ENCODE measurements around the gene ZNF621. TPM values are rescaled to one million over a fixed set of nuclear protein-coding genes. Genes with fewer than 3 reads are reported as not detected.

ZNF621 gene
- total and polyA plus RNA-seq, 9 of the 15 experiments (the other 6 are each of a cell fraction or from before 2014, with no cell fraction given): 4.7 to 28.9 (median 20.6) TPM

GRCh38 chr3:40518848-40519247, 5.9 kb upstream of the ZNF621 start:
- DNase-seq (ENCODE audit: extremely low read depth in 1 of 4, low spot score in 3 of 4) (no peak), ATAC-seq (no peak), FAIRE-seq (no peak)
- in situ Hi-C loops (cut with MboI): no loop called here
- CTCF ChIA-PET (ENCODE audit: low intra/inter-chr PET ratio): no interaction called here
- Histone ChIP-seq H2AFZ (ENCODE audit: low read depth, low read length) (no peak overlapping the region), H3K27me3 (ENCODE audit: control insufficient read depth in 2 of 2, insufficient read depth in 2 of 2, low read length in 2 of 2) (no peaks in the 10 kb centered on the region), H3K9me3 (replicated peaks; ENCODE audit: control insufficient read depth, insufficient read depth, low read depth, low read length) (no peaks in the 10 kb centered on the region), H3K4me1 (replicated peaks in 1 of 2; ENCODE audit: control insufficient read depth in 2 of 2, insufficient read depth in 2 of 2, low read length in 2 of 2) (peaks cover 0 to 1% of the 10 kb centered on the region in 2 experiments; a peak in 1 of 5 replicates), H3K4me3 (no peak overlapping the region), H3K9me1 (ENCODE audit: control insufficient read depth, insufficient read depth, low read length) (no peaks in the 10 kb centered on the region), H3K9ac (ENCODE audit: insufficient read depth in 1 of 2, low read depth in 2 of 2, low read length in 2 of 2) (no peak overlapping the region), H3K27ac (ENCODE audit: extremely low read depth, low read depth, low read length) (no peak overlapping the region), H4K20me1 (replicated peaks; ENCODE audit: control insufficient read depth, insufficient read depth, low read length) (no peaks in the 10 kb centered on the region), H3K4me2 (ENCODE audit: insufficient read depth, low read length) (no peak overlapping the region), H3K36me3 (ENCODE audit: control insufficient read depth, insufficient read depth, low read length) (no peaks in the 10 kb centered on the region; the same call in 2 of the 3 replicates), H3K79me2 (ENCODE audit: control insufficient read depth, insufficient read depth, low read length) (no peaks in the 10 kb centered on the region)
- BruUV-seq (replicated peaks): no TSS peak
- intact Hi-C loops (cut with micrococcal nuclease): no loop called here
- 13% methylated on average over 1 of the region's 1 CpG for WGBS (ENCODE audit: insufficient coverage, low coverage, missing lambda C conversion rate)
- TF ChIP-seq RFX1 (IDR thresholded peaks at IDR 0.05) (no peak), ZNF146 (CRISPR knock-in tag; IDR thresholded peaks at IDR 0.05; ENCODE audit: unreplicated experiment) (peak; percentile 47), RBM25 (IDR thresholded peaks at IDR 0.05; ENCODE audit: low read depth, low read length, severe bottlenecking) (peak; percentile 16)
- POLR2A ChIA-PET: no interaction called here

GRCh38 chr3:40521254-40521653, 3.5 kb upstream of the ZNF621 start:
- ChIA-PET CTCF (ENCODE audit: low intra/inter-chr PET ratio) (no interaction called here), POLR2A (interaction anchor here (0.7 to 1.5 kb wide), 3 partner anchors 8 to 16 kb away, joined by 3 to 5 read pairs (median 5); partner anchors contain the start of gene ZNF620)
- H3K27me3 ChIP-seq (ENCODE audit: control insufficient read depth in 2 of 2, insufficient read depth in 2 of 2, low read length in 2 of 2): no peaks in the 10 kb centered on the region
- H3K9me3 ChIP-seq (replicated peaks; ENCODE audit: control insufficient read depth, insufficient read depth, low read depth, low read length): no peaks in the 10 kb centered on the region
- WGBS (ENCODE audit: insufficient coverage, low coverage, missing lambda C conversion rate): 19% methylated on average over 3 of the region's 3 CpGs
- no peak for DNase-seq (ENCODE audit: extremely low read depth in 1 of 4, low spot score in 3 of 4)
- no peak overlapping the region for H3K4me3 ChIP-seq
- BruUV-seq (replicated peaks): no TSS peak
- FAIRE-seq: no peak
- H3K4me1 ChIP-seq (replicated peaks in 1 of 2; ENCODE audit: control insufficient read depth in 2 of 2, insufficient read depth in 2 of 2, low read length in 2 of 2): peaks cover 9 to 12% of the 10 kb centered on the region in 2 experiments; a peak in 4 of 5 replicates
- H3K4me2 ChIP-seq (ENCODE audit: insufficient read depth, low read length): no peak overlapping the region
- no peak for ATAC-seq
- no peak overlapping the region for H2AFZ ChIP-seq (ENCODE audit: low read depth, low read length)
- peaks cover 15% of the 10 kb centered on the region for H3K79me2 ChIP-seq (ENCODE audit: control insufficient read depth, insufficient read depth, low read length)
- peaks cover 3% of the 10 kb centered on the region; the same call in 1 of the 3 replicates for H3K36me3 ChIP-seq (ENCODE audit: control insufficient read depth, insufficient read depth, low read length)
- H3K9ac ChIP-seq (ENCODE audit: insufficient read depth in 1 of 2, low read depth in 2 of 2, low read length in 2 of 2): no peak overlapping the region
- H3K27ac ChIP-seq (ENCODE audit: extremely low read depth, low read depth, low read length): no peak overlapping the region
- in situ Hi-C loops (cut with MboI) (no loop called here), intact Hi-C loops (cut with micrococcal nuclease) (no loop called here)
- no peaks in the 10 kb centered on the region for H4K20me1 ChIP-seq (replicated peaks; ENCODE audit: control insufficient read depth, insufficient read depth, low read length)
- H3K9me1 ChIP-seq (ENCODE audit: control insufficient read depth, insufficient read depth, low read length): no peaks in the 10 kb centered on the region
- no peak for TF ChIP-seq NUFIP1 (IDR thresholded peaks at IDR 0.05; ENCODE audit: partially characterized antibody)
- TF ChIP-seq MBD2 (IDR thresholded peaks at IDR 0.05; ENCODE audit: borderline replicate concordance, low read depth): no peak
- no peak for TF ChIP-seq PTRF (tag; IDR thresholded peaks at IDR 0.05)
- TF ChIP-seq THRAP3 (IDR thresholded peaks at IDR 0.05; ENCODE audit: borderline replicate concordance): no peak
- no peak for TF ChIP-seq CREB5 (CRISPR knock-in tag; IDR thresholded peaks at IDR 0.05)
- no peak for TF ChIP-seq POLR2AphosphoS5 (IDR thresholded peaks at IDR 0.05; ENCODE audit: control insufficient read depth, insufficient read depth, low read depth, low read length)
- no peak for TF ChIP-seq ZNF24 (IDR thresholded peaks at IDR 0.05)
- peak; percentile 48; the same call in 1 of the 2 replicates for TF ChIP-seq MAFF (IDR thresholded peaks at IDR 0.05; ENCODE audit: low read length)
- no peak for TF ChIP-seq ZNF696 (CRISPR knock-in tag; conservative IDR thresholded peaks at IDR 0.05)
- TF ChIP-seq CBFA2T2 (conservative IDR thresholded peaks at IDR 0.05): no peak
- TF ChIP-seq ZBTB17 (CRISPR knock-in tag; IDR thresholded peaks at IDR 0.05): no peak
- no peak for TF ChIP-seq SOX6 (IDR thresholded peaks at IDR 0.05)
- no peak for TF ChIP-seq THAP7 (CRISPR knock-in tag; IDR thresholded peaks at IDR 0.05)
- TF ChIP-seq MCM3 (IDR thresholded peaks at IDR 0.05): no peak
- no peak for TF ChIP-seq BACH1 (tag; IDR thresholded peaks at IDR 0.05)
